ENCODE results near the gene MYOG.

DNA sequence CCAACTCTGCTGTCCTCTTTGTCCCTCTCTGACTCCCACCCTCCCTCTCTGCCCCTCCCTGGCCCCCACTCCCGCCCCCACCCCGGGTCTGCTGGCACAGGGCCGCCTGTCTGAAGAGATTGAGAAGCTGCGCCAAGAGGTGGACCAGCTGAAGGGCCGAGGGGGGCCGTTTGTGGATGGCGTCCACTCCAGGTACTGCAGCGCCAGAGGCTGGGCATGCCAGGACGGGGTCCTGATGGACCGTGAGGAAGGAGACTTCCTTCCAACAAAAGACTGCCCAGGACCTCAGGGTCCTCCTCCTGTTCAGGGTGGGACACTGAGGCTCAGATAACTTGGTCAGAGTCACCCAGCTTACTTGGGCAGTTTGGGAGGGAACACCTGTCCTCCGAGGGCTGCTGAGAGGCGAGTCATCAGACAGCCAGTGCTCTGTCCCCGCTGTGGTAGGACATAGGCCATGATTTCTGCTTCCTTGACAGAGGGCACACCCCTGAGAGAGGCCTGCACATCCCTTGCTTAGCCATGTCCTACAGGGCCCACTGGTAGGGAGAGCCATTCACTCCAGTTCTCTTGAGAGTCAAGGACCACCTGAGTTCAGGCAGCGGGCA is 36.1 kb downstream of the MYOG start:
- TF ChIP-seq, protein P1, sequence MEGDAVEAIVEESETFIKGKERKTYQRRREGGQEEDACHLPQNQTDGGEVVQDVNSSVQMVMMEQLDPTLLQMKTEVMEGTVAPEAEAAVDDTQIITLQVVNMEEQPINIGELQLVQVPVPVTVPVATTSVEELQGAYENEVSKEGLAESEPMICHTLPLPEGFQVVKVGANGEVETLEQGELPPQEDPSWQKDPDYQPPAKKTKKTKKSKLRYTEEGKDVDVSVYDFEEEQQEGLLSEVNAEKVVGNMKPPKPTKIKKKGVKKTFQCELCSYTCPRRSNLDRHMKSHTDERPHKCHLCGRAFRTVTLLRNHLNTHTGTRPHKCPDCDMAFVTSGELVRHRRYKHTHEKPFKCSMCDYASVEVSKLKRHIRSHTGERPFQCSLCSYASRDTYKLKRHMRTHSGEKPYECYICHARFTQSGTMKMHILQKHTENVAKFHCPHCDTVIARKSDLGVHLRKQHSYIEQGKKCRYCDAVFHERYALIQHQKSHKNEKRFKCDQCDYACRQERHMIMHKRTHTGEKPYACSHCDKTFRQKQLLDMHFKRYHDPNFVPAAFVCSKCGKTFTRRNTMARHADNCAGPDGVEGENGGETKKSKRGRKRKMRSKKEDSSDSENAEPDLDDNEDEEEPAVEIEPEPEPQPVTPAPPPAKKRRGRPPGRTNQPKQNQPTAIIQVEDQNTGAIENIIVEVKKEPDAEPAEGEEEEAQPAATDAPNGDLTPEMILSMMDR (IDR thresholded peaks at IDR 0.05; ENCODE audit: borderline replicate concordance, extremely low read depth, low read length, poor library complexity, severe bottlenecking) = no peak
- TF ChIP-seq EZH2 (IDR thresholded peaks at IDR 0.05; ENCODE audit: borderline replicate concordance, low read depth, low read length, severe bottlenecking) = no peak

Measured in DND-41 (cell line).